Measurements from ENCODE around the gene LRRC18. TPM values are rescaled to one million over a fixed set of nuclear protein-coding genes. Genes with fewer than 3 reads are reported as not detected.
A peak's percentile ranks its signal among the peaks of the same experiment; 100 is the strongest.

The LRRC18 gene
- total and polyA plus RNA-seq, 5 donors from 2014 or later: not detected

- no peaks in the 10 kb centered on the region for H3K9me3 ChIP-seq (ENCODE audit: control insufficient read depth in 2 of 2, low read length in 2 of 2)
- Mint-ChIP-seq H3K9me3 (peaks cover 0 to 1% (median 0%) of the 10 kb centered on the region in 7 donors), H3K27ac (peak overlapping the region in 1 of 3 donors; percentile 94), H3K27me3 (no peaks in the 10 kb centered on the region), H3K4me3 (no peak overlapping the region), H3K4me1 (no peaks in the 10 kb centered on the region), H3K36me3 (no peaks in the 10 kb centered on the region)
- no peaks in the 10 kb centered on the region for H3K36me3 ChIP-seq (ENCODE audit: control insufficient read depth, insufficient read depth, low read length)
- ATAC-seq (ENCODE audit: low read depth in 2 of 2): no peak
- H3K27ac ChIP-seq (ENCODE audit: insufficient read depth, low read length, poor library complexity, severe bottlenecking): no peak overlapping the region
- H3K27me3 ChIP-seq (ENCODE audit: control insufficient read depth, insufficient read depth, low read length): no peaks in the 10 kb centered on the region
- H3K4me1 ChIP-seq (ENCODE audit: control insufficient read depth, insufficient read depth, low read length, poor library complexity, severe bottlenecking): no peaks in the 10 kb centered on the region
- no peak for DNase-seq
- H3K4me3 ChIP-seq (ENCODE audit: low read depth, low read length): no peak overlapping the region
Observed at GRCh38 chr10:48944171-48944570, 4.5 kb upstream of the LRRC18 start.

- Histone ChIP-seq H3K4me3 (ENCODE audit: low read depth, low read length) (no peak overlapping the region), H3K27me3 (ENCODE audit: control insufficient read depth, insufficient read depth, low read length) (no peaks in the 10 kb centered on the region), H3K9me3 (ENCODE audit: control insufficient read depth in 2 of 2, low read length in 2 of 2) (no peaks in the 10 kb centered on the region), H3K4me1 (ENCODE audit: control insufficient read depth, insufficient read depth, low read length, poor library complexity, severe bottlenecking) (no peaks in the 10 kb centered on the region), H3K36me3 (ENCODE audit: control insufficient read depth, insufficient read depth, low read length) (no peaks in the 10 kb centered on the region), H3K27ac (ENCODE audit: insufficient read depth, low read length, poor library complexity, severe bottlenecking) (no peak overlapping the region)
- Mint-ChIP-seq H3K36me3 (no peaks in the 10 kb centered on the region), H3K4me1 (no peaks in the 10 kb centered on the region), H3K27me3 (no peaks in the 10 kb centered on the region), H3K27ac (no peak overlapping the region), H3K9me3 (peaks cover 0 to 1% (median 0%) of the 10 kb centered on the region in 7 donors), H3K4me3 (no peak overlapping the region)
- no peak for ATAC-seq (ENCODE audit: low read depth in 2 of 2)
- no peak for DNase-seq
Observed at GRCh38 chr10:48943096-48943495, 3.5 kb upstream of the LRRC18 start.

GRCh38 chr10:48941427-48942075 lies 1.9 kb upstream of the LRRC18 start:
- Histone ChIP-seq H3K4me1 (ENCODE audit: control insufficient read depth, insufficient read depth, low read length, poor library complexity, severe bottlenecking) (no peaks in the 10 kb centered on the region), H3K36me3 (ENCODE audit: control insufficient read depth, insufficient read depth, low read length) (no peaks in the 10 kb centered on the region), H3K9me3 (ENCODE audit: control insufficient read depth in 2 of 2, low read length in 2 of 2) (no peaks in the 10 kb centered on the region), H3K4me3 (ENCODE audit: low read depth, low read length) (no peak overlapping the region), H3K27ac (ENCODE audit: insufficient read depth, low read length, poor library complexity, severe bottlenecking) (no peak overlapping the region), H3K27me3 (ENCODE audit: control insufficient read depth, insufficient read depth, low read length) (no peaks in the 10 kb centered on the region)
- ATAC-seq (ENCODE audit: low read depth in 2 of 2) (no peak), DNase-seq (no peak)
- Mint-ChIP-seq H3K9me3 (peaks cover 0 to 1% (median 0%) of the 10 kb centered on the region in 7 donors), H3K27me3 (no peaks in the 10 kb centered on the region), H3K4me1 (no peaks in the 10 kb centered on the region), H3K36me3 (no peaks in the 10 kb centered on the region), H3K27ac (no peak overlapping the region), H3K4me3 (no peak overlapping the region)

DNA sequence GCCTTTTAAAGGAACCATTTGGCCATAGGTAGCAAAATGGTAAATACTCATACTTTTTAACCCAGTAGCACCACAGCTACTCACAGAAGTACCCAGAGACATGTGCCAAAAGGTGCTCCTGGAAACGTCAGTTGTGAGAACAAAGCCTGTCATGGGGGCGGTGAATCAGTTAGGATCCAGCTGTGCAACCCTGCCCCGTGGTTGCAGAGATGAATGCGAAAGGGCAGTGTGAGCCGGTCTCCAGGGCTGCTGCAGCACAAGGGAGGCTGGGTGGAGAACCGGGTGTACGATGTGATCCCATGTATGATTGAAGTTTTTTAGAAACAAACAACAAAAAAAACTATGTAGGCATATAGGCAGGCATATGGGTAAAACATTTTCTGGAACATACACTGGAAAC lies 1.3 kb upstream of the LRRC18 start:
- H3K36me3 ChIP-seq (ENCODE audit: control insufficient read depth, insufficient read depth, low read length): no peaks in the 10 kb centered on the region
- DNase-seq: no peak
- Mint-ChIP-seq H3K27me3 (no peaks in the 10 kb centered on the region), H3K36me3 (no peaks in the 10 kb centered on the region), H3K9me3 (peaks cover 0 to 1% (median 0%) of the 10 kb centered on the region in 7 donors), H3K4me1 (no peaks in the 10 kb centered on the region), H3K4me3 (no peak overlapping the region), H3K27ac (no peak overlapping the region)
- no peaks in the 10 kb centered on the region for H3K27me3 ChIP-seq (ENCODE audit: control insufficient read depth, insufficient read depth, low read length)
- no peak overlapping the region for H3K27ac ChIP-seq (ENCODE audit: insufficient read depth, low read length, poor library complexity, severe bottlenecking)
- no peak for ATAC-seq (ENCODE audit: low read depth in 2 of 2)
- no peaks in the 10 kb centered on the region for H3K9me3 ChIP-seq (ENCODE audit: control insufficient read depth in 2 of 2, low read length in 2 of 2)
- no peak overlapping the region for H3K4me3 ChIP-seq (ENCODE audit: low read depth, low read length)
- H3K4me1 ChIP-seq (ENCODE audit: control insufficient read depth, insufficient read depth, low read length, poor library complexity, severe bottlenecking): no peaks in the 10 kb centered on the region

GRCh38 chr10:48940372-48940771 lies 732 bp upstream of the LRRC18 start:
- no peaks in the 10 kb centered on the region for H3K36me3 Mint-ChIP-seq
- no peaks in the 10 kb centered on the region for H3K4me1 Mint-ChIP-seq
- H3K9me3 Mint-ChIP-seq: peaks cover 0 to 1% (median 0%) of the 10 kb centered on the region in 7 donors
- no peak overlapping the region for H3K4me3 Mint-ChIP-seq
- H3K36me3 ChIP-seq (ENCODE audit: control insufficient read depth, insufficient read depth, low read length): no peaks in the 10 kb centered on the region
- no peaks in the 10 kb centered on the region for H3K27me3 Mint-ChIP-seq
- DNase-seq (no peak), ATAC-seq (ENCODE audit: low read depth in 2 of 2) (no peak)
- no peaks in the 10 kb centered on the region for H3K27me3 ChIP-seq (ENCODE audit: control insufficient read depth, insufficient read depth, low read length)
- H3K4me1 ChIP-seq (ENCODE audit: control insufficient read depth, insufficient read depth, low read length, poor library complexity, severe bottlenecking): no peaks in the 10 kb centered on the region
- no peak overlapping the region for H3K27ac ChIP-seq (ENCODE audit: insufficient read depth, low read length, poor library complexity, severe bottlenecking)
- no peak overlapping the region for H3K4me3 ChIP-seq (ENCODE audit: low read depth, low read length)
- H3K9me3 ChIP-seq (ENCODE audit: control insufficient read depth in 2 of 2, low read length in 2 of 2): no peaks in the 10 kb centered on the region
- H3K27ac Mint-ChIP-seq: no peak overlapping the region

- H3K9me3 ChIP-seq (ENCODE audit: control insufficient read depth in 2 of 2, low read length in 2 of 2): no peaks in the 10 kb centered on the region
- H3K4me3 ChIP-seq (ENCODE audit: low read depth, low read length): no peak overlapping the region
- Mint-ChIP-seq H3K27me3 (no peaks in the 10 kb centered on the region), H3K36me3 (no peaks in the 10 kb centered on the region), H3K27ac (no peak overlapping the region), H3K4me3 (no peak overlapping the region), H3K4me1 (no peaks in the 10 kb centered on the region), H3K9me3 (peaks cover 0 to 1% (median 0%) of the 10 kb centered on the region in 7 donors)
- H3K4me1 ChIP-seq (ENCODE audit: control insufficient read depth, insufficient read depth, low read length, poor library complexity, severe bottlenecking): no peaks in the 10 kb centered on the region
- no peak for ATAC-seq (ENCODE audit: low read depth in 2 of 2)
- H3K36me3 ChIP-seq (ENCODE audit: control insufficient read depth, insufficient read depth, low read length): no peaks in the 10 kb centered on the region
- no peak for DNase-seq
- H3K27me3 ChIP-seq (ENCODE audit: control insufficient read depth, insufficient read depth, low read length): no peaks in the 10 kb centered on the region
- no peak overlapping the region for H3K27ac ChIP-seq (ENCODE audit: insufficient read depth, low read length, poor library complexity, severe bottlenecking)
Observed at GRCh38 chr10:48938990-48939536, 577 bp downstream of the LRRC18 start.

GRCh38 chr10:48938281-48938680 lies 1.4 kb downstream of the LRRC18 start:
- no peaks in the 10 kb centered on the region for H3K27me3 ChIP-seq (ENCODE audit: control insufficient read depth, insufficient read depth, low read length)
- H3K4me3 ChIP-seq (ENCODE audit: low read depth, low read length): no peak overlapping the region
- Mint-ChIP-seq H3K9me3 (peaks cover 0 to 1% (median 0%) of the 10 kb centered on the region in 7 donors), H3K4me1 (no peaks in the 10 kb centered on the region), H3K27ac (no peak overlapping the region), H3K36me3 (no peaks in the 10 kb centered on the region), H3K4me3 (no peak overlapping the region), H3K27me3 (no peaks in the 10 kb centered on the region)
- DNase-seq: no peak
- H3K27ac ChIP-seq (ENCODE audit: insufficient read depth, low read length, poor library complexity, severe bottlenecking): no peak overlapping the region
- H3K4me1 ChIP-seq (ENCODE audit: control insufficient read depth, insufficient read depth, low read length, poor library complexity, severe bottlenecking): no peaks in the 10 kb centered on the region
- ATAC-seq (ENCODE audit: low read depth in 2 of 2): no peak
- H3K9me3 ChIP-seq (ENCODE audit: control insufficient read depth in 2 of 2, low read length in 2 of 2): no peaks in the 10 kb centered on the region
- no peaks in the 10 kb centered on the region for H3K36me3 ChIP-seq (ENCODE audit: control insufficient read depth, insufficient read depth, low read length)

GRCh38 chr10:48937796-48938195 lies 1.8 kb downstream of the LRRC18 start:
- H3K27ac ChIP-seq (ENCODE audit: insufficient read depth, low read length, poor library complexity, severe bottlenecking): no peak overlapping the region

More at GRCh38 chr10:48937796-48938195, 1.8 kb downstream of the LRRC18 start:
- Mint-ChIP-seq H3K4me3 (no peak overlapping the region), H3K36me3 (no peaks in the 10 kb centered on the region), H3K4me1 (no peaks in the 10 kb centered on the region), H3K27ac (no peak overlapping the region), H3K9me3 (no peaks in the 10 kb centered on the region), H3K27me3 (no peaks in the 10 kb centered on the region)
- no peak overlapping the region for H3K4me3 ChIP-seq (ENCODE audit: low read depth, low read length)
- no peaks in the 10 kb centered on the region for H3K4me1 ChIP-seq (ENCODE audit: control insufficient read depth, insufficient read depth, low read length, poor library complexity, severe bottlenecking)
- no peaks in the 10 kb centered on the region for H3K36me3 ChIP-seq (ENCODE audit: control insufficient read depth, insufficient read depth, low read length)
- ATAC-seq (ENCODE audit: low read depth in 2 of 2) (no peak), DNase-seq (no peak)
- no peaks in the 10 kb centered on the region for H3K27me3 ChIP-seq (ENCODE audit: control insufficient read depth, insufficient read depth, low read length)
- H3K9me3 ChIP-seq (ENCODE audit: control insufficient read depth in 2 of 2, low read length in 2 of 2): no peaks in the 10 kb centered on the region

Measured in CD4-positive, CD25-positive, alpha-beta regulatory T cell (primary cell).